Measurements from ENCODE around the gene TMEM52B.

GRCh38 chr12:10226731-10227130 lies 47.9 kb downstream of the TMEM52B start:
- TF ChIP-seq, protein P1, sequence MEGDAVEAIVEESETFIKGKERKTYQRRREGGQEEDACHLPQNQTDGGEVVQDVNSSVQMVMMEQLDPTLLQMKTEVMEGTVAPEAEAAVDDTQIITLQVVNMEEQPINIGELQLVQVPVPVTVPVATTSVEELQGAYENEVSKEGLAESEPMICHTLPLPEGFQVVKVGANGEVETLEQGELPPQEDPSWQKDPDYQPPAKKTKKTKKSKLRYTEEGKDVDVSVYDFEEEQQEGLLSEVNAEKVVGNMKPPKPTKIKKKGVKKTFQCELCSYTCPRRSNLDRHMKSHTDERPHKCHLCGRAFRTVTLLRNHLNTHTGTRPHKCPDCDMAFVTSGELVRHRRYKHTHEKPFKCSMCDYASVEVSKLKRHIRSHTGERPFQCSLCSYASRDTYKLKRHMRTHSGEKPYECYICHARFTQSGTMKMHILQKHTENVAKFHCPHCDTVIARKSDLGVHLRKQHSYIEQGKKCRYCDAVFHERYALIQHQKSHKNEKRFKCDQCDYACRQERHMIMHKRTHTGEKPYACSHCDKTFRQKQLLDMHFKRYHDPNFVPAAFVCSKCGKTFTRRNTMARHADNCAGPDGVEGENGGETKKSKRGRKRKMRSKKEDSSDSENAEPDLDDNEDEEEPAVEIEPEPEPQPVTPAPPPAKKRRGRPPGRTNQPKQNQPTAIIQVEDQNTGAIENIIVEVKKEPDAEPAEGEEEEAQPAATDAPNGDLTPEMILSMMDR (conservative IDR thresholded peaks at IDR 0.05; ENCODE audit: low read length), result no peak
- no peak for TF ChIP-seq EZH2phosphoT487 (IDR thresholded peaks at IDR 0.05; ENCODE audit: borderline replicate concordance)
